Liver (tissue), 3 donors: Measurements from ENCODE around the gene GADL1.

ENCODE experiments used
- EGR1 ChIP-seq, 2 donors: IDR thresholded peaks; 2 replicates each; pipeline ENCODE4 v1.6.1; 2016 to 2018; ENCODE audit warnings: antibody characterized with exemption in 2 of 2, low read depth in 2 of 2
- FOXA1 ChIP-seq: IDR thresholded peaks from 2 replicates; pipeline ENCODE4 v1.6.1; 2016; ENCODE audit warnings: antibody characterized with exemption
- HNF4G ChIP-seq: IDR thresholded peaks from 2 replicates; pipeline ENCODE4 v1.6.1; 2016; ENCODE audit warnings: antibody characterized with exemption
- JUND ChIP-seq, 2 donors: IDR thresholded peaks; 2 replicates each; pipeline ENCODE4 v1.6.1; 2016; ENCODE audit warnings: antibody characterized with exemption in 2 of 2
- RAD21 ChIP-seq, 2 donors: IDR thresholded peaks; 2 replicates each; pipeline ENCODE4 v1.6.1; 2016; ENCODE audit warnings: antibody characterized with exemption in 2 of 2, mild to moderate bottlenecking in 2 of 2
- RXRA ChIP-seq, 2 donors: IDR thresholded peaks; 2 replicates each; pipeline ENCODE4 v1.6.1; 2017 to 2018; ENCODE audit warnings: antibody characterized with exemption in 2 of 2, mild to moderate bottlenecking in 1 of 2
- SP1 ChIP-seq: IDR thresholded peaks from 2 replicates; pipeline ENCODE4 v1.6.1; 2018; ENCODE audit warnings: antibody characterized with exemption, mild to moderate bottlenecking
- TAF1 ChIP-seq: conservative IDR thresholded peaks from 2 replicates; pipeline ENCODE4 v1.6.1; 2016; ENCODE audit warnings: antibody characterized with exemption, mild to moderate bottlenecking
- YY1 ChIP-seq: IDR thresholded peaks from 2 replicates; pipeline ENCODE4 v1.6.1; 2016; ENCODE audit warnings: antibody characterized with exemption, mild to moderate bottlenecking
- TF ChIP-seq, protein P1 (sequence below): fragments of 150-350 bp; IDR thresholded peaks from 2 replicates; pipeline ENCODE4 v1.5.1; 2017; ENCODE audit warnings: improper control_type of control experiment, low read depth, low read length; ENCODE audit not compliant: missing input control
- TF ChIP-seq, protein P2 (sequence below): IDR thresholded peaks from 2 replicates; pipeline ENCODE4 v1.6.1; 2016; ENCODE audit warnings: antibody characterized with exemption
- TF ChIP-seq, protein P3 (sequence below): IDR thresholded peaks from 2 replicates; pipeline ENCODE4 v1.6.1; 2016; ENCODE audit warnings: antibody characterized with exemption, mild to moderate bottlenecking
- donor health status: healthy.
- donor health status: healthy.

DNA sequence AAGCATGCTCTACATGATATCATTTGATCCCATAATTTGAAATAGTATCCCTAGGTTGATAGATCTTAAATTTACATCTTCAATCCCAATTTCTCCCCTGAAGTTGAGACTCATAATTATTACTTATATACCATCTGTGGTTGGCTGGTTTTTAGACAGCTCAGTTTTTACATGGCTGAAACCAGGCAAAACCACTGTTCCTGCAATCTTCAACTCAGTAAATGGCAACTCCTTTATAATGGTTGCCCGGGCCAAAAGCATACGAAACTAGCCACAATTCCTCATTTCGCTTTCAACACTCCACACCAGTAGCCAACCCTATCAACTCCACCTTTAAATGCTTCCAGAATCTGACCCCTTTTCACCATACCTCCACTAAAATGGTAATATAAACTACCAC is 169.6 kb downstream of the GADL1 start:
- TF ChIP-seq, protein P1, sequence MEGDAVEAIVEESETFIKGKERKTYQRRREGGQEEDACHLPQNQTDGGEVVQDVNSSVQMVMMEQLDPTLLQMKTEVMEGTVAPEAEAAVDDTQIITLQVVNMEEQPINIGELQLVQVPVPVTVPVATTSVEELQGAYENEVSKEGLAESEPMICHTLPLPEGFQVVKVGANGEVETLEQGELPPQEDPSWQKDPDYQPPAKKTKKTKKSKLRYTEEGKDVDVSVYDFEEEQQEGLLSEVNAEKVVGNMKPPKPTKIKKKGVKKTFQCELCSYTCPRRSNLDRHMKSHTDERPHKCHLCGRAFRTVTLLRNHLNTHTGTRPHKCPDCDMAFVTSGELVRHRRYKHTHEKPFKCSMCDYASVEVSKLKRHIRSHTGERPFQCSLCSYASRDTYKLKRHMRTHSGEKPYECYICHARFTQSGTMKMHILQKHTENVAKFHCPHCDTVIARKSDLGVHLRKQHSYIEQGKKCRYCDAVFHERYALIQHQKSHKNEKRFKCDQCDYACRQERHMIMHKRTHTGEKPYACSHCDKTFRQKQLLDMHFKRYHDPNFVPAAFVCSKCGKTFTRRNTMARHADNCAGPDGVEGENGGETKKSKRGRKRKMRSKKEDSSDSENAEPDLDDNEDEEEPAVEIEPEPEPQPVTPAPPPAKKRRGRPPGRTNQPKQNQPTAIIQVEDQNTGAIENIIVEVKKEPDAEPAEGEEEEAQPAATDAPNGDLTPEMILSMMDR = no peak
- TF ChIP-seq, protein P2, sequence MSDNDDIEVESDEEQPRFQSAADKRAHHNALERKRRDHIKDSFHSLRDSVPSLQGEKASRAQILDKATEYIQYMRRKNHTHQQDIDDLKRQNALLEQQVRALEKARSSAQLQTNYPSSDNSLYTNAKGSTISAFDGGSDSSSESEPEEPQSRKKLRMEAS = no peak
- TF ChIP-seq HNF4G (no peak), SP1 (no peak), TAF1 (no peak), FOXA1 (no peak), EGR1 (IDR thresholded peaks at IDR 0.05; ENCODE audit: low read depth in 2 of 2) (no peak), RAD21 (IDR thresholded peaks at IDR 0.05) (no peak), YY1 (no peak), RXRA (IDR thresholded peaks at IDR 0.05) (no peak), JUND (IDR thresholded peaks at IDR 0.05) (no peak)
- TF ChIP-seq, protein P3, sequence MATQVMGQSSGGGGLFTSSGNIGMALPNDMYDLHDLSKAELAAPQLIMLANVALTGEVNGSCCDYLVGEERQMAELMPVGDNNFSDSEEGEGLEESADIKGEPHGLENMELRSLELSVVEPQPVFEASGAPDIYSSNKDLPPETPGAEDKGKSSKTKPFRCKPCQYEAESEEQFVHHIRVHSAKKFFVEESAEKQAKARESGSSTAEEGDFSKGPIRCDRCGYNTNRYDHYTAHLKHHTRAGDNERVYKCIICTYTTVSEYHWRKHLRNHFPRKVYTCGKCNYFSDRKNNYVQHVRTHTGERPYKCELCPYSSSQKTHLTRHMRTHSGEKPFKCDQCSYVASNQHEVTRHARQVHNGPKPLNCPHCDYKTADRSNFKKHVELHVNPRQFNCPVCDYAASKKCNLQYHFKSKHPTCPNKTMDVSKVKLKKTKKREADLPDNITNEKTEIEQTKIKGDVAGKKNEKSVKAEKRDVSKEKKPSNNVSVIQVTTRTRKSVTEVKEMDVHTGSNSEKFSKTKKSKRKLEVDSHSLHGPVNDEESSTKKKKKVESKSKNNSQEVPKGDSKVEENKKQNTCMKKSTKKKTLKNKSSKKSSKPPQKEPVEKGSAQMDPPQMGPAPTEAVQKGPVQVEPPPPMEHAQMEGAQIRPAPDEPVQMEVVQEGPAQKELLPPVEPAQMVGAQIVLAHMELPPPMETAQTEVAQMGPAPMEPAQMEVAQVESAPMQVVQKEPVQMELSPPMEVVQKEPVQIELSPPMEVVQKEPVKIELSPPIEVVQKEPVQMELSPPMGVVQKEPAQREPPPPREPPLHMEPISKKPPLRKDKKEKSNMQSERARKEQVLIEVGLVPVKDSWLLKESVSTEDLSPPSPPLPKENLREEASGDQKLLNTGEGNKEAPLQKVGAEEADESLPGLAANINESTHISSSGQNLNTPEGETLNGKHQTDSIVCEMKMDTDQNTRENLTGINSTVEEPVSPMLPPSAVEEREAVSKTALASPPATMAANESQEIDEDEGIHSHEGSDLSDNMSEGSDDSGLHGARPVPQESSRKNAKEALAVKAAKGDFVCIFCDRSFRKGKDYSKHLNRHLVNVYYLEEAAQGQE = no peak
